ENCODE data around the gene RHOT2.

GRCh38 chr16:693766-694165 is 25.8 kb downstream of the RHOT2 start:
- TF ChIP-seq EZH2phosphoT487 (IDR thresholded peaks at IDR 0.05), result no peak
- TF ChIP-seq, protein P1, sequence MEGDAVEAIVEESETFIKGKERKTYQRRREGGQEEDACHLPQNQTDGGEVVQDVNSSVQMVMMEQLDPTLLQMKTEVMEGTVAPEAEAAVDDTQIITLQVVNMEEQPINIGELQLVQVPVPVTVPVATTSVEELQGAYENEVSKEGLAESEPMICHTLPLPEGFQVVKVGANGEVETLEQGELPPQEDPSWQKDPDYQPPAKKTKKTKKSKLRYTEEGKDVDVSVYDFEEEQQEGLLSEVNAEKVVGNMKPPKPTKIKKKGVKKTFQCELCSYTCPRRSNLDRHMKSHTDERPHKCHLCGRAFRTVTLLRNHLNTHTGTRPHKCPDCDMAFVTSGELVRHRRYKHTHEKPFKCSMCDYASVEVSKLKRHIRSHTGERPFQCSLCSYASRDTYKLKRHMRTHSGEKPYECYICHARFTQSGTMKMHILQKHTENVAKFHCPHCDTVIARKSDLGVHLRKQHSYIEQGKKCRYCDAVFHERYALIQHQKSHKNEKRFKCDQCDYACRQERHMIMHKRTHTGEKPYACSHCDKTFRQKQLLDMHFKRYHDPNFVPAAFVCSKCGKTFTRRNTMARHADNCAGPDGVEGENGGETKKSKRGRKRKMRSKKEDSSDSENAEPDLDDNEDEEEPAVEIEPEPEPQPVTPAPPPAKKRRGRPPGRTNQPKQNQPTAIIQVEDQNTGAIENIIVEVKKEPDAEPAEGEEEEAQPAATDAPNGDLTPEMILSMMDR (IDR thresholded peaks at IDR 0.05), result no peak

Data from neural progenitor cell (in vitro differentiated cells).